Esophagus muscularis mucosa (tissue), 4 donors: ENCODE results near the gene SELENOO.

Experiments
- CTCF ChIP-seq, 3 experiments: fragments of 200-600 bp in 2 of 3; fragments of 450-650 bp in 1 of 3; sonication (generic) in 2 of 3; IDR thresholded peaks; one replicate each; pipeline ENCODE4 v1.5.1; 2017 to 2019; ENCODE audit warnings: antibody characterized with exemption in 3 of 3, mild to moderate bottlenecking in 2 of 3, moderate library complexity in 1 of 3
- EP300 ChIP-seq: sonication (generic); formaldehyde crosslinking; IDR thresholded peaks from one replicate; pipeline ENCODE4 v1.6.1; 2017; ENCODE audit warnings: antibody characterized with exemption
- POLR2A ChIP-seq: fragments of 450-650 bp; IDR thresholded peaks from one replicate; pipeline ENCODE4 v1.6.1; 2017; ENCODE audit warnings: antibody characterized with exemption, moderate library complexity, mild to moderate bottlenecking, low read depth
- POLR2AphosphoS5 ChIP-seq, 2 donors: sonication (generic); formaldehyde crosslinking; IDR thresholded peaks; one replicate each; pipeline ENCODE4 v1.6.1; 2017; ENCODE audit warnings: antibody characterized with exemption in 2 of 2

DNA sequence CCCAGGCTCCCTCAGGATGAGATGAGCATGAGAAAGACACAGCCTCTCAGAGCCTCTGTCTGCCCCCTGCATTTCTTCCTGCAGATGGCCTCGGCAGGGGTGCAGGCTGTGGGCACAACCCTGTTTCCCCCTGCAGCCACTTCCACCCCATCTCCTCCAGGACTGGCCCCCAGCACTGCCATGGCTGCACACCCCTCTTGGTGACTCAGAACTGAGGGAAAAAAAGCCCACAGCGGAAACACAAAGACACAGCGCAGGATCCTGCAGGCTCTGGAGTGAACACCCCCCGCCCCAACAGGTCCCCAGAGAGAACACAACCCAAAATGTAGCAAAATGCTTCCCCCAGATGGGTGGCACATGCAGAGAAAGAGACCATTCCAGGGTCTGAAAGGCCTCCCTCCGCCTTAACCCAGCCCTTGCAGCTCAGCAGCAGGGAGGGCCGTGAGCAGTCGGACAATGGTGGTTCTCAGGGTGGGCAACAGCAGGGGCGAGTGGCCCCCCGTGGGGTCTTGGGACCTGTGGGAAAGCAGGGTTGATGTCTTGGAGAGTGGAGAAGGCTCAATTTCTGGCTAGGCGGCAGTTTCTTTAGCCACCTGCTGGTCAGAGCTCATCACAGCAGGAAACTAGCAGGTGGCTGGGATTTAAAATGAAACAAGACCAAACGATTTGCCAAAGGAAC, 36.1 kb downstream of the SELENOO start:
- no peak for TF ChIP-seq POLR2AphosphoS5 (IDR thresholded peaks at IDR 0.05)
- no peak for TF ChIP-seq POLR2A
- peak in 1 of 3 experiments; percentile 9 for TF ChIP-seq CTCF (IDR thresholded peaks at IDR 0.05)
- no peak for TF ChIP-seq EP300
